Measurements from ENCODE around the gene GAS1.

Gene GAS1

DNA sequence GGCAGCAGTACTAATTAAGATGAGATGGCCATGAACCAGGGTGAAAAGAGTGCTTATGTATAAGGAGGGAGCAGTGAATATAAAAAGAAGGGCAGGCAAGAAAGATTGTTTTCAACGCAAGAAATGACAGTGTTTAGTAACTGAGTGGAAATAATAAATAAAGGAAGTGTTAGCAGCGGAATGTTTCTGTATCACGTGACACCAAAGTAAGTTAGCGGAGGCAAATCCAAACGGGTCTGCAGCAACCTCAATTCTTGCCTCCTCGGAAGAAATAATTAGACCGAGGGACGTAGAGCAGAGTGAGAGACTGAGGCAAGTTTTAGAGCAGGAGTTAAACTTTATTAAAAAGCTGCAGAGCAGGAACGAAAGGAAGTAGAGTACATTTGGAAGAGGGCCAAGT, 15.4 kb upstream of the GAS1 start:
- no peak for DNase-seq

DNA sequence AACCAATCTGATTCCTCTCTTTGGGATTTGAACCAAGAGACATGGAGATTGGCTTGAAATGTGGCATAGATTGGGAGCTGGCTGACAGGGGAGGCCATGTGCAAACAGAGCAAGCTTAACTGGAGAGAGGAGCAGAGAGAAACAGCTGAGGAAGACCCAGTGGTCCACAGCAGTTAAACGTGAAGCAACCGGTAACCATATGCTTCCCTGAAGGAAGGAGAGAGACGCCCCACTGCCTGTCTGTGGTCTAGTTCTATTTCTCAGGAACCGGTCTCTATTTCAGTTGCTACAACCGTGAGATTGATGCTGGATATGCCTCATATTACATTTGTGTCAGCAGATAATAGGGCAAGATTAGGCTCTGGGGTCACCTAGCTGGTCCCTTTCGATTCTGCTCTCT, 13.6 kb upstream of the GAS1 start:
- no peak for DNase-seq

DNA sequence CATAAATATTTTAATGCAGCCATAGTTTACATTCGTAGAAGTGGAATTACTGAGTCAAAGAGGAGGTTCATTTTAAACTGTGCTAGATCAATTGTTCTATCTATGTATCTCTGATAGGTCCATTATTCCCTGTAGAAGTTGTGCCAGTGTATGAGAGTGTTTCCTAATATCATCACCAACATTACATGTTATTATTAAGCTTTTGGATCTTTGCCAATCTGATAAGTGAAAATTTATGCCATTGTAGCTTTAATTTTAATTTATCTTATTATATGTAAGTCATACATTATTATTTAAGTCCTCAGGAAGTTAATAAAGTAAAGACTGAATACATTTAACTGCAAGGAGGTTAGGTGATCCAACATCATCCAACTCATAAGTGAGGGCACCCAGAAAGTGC, 10.9 kb upstream of the GAS1 start:
- no peak for DNase-seq

DNA sequence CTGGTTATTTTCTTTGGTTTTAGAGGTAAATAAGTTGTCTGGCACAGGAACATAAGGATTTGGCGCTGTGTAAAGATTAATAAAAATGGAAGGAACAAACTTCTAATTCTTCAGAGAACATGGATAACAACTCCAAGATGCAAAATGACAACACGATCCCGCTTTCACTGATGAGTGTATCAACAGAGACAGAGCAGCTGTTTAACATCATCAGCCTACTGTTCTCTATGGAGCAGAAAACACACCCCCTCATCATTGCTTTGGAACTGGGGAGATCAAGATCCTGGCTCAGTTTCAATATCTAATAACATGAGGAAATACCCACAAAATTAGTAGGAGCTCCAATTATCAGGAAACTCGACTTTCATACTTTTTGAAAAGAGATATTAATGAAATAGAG, 8.3 kb upstream of the GAS1 start:
- no peak for DNase-seq

DNA sequence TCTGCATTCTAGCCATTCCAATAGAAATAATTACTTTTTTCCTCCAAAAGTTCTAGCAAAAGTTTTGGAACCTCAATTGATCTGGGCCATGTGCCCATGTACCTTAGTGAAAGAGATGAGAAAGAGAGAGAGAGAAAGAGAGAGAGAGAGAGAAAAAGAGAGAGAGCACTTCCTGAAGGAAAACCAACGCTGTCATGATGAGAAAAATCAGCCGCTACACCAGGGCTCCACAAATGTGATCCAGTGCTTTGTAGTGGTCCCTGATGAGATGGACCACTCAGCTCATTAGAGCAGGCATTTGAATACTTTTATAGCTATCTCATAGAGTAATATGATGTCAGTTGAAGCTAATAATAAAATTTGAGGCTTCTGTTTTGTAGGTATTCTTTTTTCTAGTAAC, 7.7 kb upstream of the GAS1 start:
- DNase-seq, result no peak

DNA sequence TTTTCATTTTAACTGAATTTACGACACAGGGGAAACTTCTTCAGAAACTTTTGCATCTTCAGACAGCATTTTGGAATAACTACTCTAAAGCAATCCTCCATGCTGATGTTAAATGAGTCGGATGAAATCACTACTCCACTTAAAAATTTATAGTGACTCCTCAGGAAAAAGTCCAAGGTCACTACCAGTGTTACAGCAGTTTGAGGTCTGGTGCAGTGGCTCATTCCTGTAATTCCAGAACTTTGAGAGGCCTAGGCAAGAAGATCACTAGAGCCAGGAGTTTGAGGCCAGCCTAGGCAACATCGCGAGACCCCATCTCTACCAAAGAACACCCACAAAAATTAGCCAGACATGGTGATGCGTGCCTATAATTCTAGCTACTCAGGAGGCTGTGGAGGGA, 5.9 kb upstream of the GAS1 start:
- DNase-seq, result no peak

DNA sequence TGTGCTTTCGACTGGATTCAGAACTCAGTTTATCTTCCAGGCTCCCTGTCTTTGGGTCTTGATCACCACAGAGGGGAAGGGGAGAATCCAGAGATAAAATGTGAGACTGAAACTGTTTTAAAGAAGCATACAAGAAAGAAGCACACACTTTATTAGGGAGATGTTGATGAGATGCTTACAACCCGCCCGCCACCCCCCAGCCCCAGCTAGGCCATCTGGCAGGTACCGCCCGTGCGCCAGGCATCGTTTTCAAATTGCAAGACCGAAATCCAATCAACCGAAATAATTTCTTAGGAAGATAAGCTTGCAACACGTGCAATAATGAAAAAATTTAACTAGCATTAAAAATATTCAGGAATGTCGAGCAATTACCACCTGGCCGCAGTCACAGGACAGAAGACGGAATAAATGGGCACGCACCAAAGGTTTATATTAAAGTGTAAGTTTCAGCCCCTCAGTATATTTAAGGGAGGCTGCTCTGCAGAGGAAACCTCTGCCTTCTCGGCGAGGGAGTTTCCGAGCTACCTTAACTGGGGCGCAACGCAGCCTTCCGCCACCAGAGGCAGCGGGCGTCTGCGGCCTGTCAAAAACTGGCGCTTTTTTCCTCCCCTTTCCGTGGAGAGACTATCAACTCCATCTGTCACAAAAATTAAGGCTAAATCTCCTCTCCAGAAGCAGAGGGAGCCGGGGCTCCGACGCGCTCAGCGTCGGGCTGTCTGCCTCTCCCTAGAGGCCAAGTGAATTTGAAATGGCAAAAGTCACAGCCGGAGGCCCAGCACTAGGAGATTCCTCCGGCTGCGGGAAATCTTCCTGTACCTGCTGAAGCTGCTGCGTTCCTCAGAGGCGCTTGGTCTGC, 996 bp upstream of the GAS1 start:
- DNase-seq, result peak; percentile 95

DNA sequence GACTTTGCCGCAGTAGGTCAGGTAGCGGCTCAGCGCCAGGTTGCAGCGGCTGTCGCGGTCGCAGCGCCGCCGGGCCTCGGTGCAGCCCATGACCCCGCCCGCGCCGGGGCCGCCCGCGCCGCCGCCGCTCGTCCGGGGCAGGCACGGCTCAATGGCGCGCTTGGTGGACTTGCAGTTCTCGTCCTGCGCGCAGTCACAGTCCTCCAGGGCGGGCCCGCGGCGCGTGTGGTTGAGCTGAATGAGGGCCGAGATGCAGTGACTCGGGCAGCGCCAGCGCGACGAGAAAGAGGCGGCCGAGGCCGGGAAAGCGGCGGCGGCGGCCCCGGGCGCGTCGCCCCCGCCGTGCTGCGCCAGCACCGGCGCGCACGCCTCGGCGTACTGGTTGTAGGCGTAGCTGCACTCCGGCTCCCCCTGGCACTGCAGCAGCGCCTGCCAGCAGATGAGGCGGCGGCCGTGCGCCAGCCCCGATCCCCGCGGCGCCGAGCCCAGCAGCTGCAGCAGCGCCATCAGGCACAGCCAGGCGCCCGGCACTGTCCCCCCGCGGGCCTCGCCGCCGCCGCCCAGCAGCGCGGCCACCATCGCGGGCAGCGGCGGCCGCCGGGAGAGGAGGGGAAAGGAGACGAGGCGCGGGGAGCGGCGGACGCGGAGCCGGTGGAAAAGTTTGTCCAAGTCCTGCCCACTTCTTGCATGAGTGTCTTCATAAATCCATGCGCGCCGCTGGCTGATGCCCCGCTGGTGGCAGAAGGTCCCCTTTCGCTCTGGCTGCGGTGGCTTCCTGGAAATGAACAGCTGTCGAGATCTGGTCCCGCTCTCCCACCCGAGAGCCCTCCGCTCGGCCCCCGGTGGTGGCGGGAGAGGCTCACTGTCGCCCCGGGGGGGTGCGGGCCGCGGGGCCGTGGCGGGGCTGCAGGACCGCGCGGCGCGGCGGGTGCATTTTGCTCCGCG, 833 bp downstream of the GAS1 start:
- DNase-seq, result peak; percentile 80

DNA sequence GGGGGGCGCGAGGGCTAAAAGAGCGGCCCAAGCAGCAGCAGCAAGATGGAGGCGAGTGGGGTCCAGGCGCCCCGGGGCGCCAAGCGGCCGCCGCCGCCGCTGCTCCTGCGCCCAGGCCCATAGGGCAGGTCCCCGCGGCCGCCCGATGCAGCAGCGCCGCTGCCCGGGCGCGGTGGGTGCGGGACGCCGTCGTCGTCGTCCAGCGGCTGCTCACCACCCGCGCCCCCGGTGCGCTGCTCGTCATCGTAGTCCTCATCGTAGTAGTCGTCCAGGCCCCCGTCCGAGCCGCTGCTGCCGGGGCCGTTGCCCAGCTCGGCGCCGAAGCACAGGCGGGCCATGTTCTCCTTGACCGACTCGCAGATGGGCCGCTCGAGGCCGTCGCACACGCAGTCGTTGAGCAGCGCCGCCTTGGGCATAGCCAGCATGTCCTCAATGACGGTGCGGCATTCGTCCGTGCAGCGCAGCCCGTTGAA, 1.5 kb downstream of the GAS1 start:
- no peak for DNase-seq

DNA sequence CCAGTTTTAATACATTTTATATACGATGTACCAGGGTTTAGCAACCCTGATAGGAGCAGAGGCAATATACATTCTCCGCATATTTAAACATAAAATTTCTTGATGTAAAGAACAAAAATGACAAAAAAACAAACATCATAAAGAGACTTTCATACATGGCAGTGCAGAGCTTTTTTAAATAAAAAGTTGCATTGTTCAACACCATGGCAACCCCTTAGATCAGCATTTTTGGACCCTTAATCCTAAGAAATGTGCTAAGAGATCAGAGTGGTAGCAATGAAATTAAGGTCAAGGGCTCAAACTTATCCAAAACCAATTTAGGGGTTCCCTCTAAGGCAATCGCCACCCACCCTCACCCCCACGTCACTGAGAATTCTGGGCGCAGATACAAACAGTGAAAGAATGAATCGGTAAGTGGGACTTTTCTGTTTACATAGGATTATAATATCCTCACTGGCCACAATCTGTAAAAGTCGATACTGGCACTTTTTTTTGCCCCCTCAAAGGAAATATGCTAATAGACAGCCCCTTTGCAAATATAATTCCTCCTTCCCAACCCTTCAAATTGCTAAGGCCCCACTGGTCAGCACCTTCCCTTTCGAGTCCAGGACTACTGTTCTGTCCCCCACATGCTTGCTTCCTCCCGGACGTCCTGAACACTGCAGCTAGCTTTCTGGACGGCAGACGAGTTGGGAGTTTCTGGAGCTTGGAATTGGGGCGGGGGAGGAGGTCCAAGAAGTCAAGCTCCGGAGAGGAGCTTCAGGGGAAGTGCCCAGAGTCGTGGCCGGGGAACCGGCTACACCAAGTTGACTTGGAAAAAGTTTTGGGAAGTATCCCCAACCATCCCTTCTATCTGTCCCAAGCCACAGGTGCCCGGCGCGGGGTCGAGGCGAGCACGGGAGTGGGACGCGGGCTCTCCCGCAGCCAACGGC, 2.2 kb downstream of the GAS1 start:
- peak; percentile 57 for DNase-seq

DNA sequence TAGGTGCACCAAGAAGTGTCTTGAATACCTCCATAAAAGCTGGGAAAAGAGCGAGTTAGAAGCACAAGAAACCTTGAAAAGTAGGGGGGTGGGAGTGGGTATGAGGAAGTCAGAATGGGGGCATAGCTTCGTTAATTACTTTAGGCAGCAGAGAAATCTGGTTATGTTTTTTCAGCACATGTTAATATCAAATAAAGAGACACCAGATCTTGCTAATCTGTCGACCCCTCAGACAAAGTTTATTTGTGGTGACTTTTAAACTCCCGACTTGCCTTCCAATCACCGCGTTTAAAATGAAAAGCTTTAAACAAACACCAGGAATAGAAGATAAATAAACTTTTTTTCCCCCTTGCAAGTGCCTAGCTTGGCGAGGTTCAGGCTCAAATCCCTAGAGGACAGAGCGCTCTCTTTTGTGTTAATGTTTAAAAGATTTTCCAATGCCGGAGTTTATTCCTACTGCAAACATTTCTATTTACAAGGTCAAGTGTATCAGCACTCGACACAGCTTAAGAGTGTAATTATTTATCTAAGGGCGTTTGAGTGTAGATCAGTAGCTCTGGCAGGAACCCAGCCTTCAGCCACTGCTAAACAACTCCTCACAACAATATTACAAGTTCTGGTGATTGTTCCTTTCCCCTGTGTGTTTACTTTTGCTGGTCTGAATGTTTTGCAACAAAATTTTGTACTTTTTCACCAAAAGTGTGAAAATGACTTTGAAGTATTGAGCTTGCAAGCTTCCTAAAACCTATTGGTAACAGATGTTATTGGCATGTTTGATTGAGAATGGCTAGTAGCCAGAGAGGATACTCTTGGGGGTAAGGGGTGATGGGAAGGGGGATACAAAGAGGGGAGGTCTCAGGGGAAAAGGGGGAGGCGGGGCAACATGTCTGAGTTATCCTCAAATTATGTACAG, 3.8 kb downstream of the GAS1 start:
- DNase-seq, result peak; percentile 64

DNA sequence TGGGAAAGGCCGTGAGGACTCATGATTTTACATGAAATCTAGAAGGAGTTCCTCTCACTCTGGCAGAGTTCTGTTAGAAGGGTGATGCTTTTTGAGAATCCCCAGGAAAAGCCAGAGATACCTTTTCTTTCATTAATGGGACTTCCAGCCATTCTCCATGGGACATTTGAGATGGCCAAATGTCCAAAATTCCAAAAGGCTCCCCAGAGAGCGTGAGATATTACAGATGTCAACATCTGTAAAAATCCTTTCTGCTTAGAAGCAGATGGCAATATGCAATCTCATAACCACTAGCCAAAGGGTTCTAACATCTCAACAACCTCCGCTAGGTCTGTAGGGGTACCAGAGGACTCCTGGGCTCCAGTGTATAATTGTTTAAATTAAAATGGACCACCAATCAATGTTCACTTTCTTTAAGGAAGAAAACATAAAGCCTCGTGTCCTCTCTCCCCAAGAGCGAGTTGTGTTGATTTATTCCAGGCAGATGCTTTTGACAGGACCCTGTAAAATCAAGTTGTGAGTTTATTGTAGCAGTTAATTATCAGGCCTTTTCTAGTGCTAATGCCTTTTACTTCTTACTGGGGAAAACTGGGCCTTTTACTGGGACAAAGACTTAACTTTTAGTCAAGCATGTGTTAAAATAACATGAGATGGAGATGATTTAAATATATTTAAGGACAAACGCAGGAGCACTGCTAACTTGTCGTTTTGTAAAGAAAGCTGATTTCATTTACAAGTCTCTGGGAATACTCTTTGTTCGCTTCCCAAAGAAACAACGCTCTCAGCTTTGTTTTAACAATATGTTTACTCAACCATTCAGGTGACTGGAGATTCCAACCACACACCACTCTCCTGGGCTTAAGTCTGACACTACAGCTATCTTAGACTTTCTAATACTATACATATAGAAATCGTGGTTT, 4.8 kb downstream of the GAS1 start:
- DNase-seq, result no peak

DNA sequence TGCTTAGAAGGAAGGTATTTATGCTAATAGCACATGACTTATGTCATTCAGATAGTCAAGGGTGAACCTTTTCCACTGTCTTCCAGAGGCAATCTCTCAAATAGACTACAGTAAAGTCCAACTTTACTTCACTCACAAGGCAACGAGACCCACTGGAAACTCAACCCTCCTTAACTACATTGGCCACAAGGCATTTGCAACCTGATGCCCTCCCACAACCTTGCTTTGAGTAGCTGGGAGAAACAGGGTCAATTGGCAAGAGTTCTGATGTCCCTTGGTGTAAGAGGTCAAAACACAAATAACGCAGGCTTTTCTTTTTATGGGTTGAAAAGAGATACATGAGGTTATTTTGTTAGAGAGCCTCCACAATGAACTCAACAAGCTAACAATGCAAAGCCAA, 6.1 kb downstream of the GAS1 start:
- no peak for DNase-seq

DNA sequence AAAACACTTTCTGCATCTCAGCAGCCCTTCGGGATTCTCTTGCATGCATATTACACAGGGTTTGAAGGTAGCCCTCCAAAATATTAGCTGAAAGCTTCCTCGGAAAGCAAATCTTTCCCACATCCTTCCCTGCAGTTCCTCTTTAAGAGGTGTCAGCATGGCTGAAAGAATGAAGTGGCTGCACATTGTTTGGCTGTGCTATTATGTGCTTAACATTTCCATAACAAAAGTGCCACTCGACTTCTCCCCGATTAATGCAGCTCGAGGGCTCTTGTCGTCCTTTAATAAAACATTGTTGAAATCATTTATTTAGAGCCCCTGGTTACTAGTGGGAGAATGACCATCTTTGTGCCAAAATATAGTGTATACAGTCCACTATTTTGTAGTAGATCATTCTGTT, 6.5 kb downstream of the GAS1 start:
- no peak for DNase-seq

DNA sequence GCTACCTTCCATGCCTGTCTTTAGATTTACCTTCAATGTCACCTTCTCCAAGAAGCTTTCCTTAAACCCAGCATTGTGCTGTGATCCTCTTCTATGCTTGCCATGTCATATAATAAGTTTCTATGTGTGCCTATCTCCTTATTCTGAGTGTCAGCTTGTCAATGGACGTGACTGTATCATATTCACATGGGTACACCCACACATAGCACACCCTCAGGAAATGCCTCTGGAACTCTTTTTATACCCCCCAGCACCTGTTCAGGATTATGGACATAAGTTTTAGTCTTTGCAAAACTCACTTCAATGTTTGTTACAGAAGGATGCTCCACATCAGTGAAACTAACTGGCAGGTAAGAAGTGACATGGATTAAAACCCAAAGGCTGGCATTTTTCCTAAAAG, 7.4 kb downstream of the GAS1 start:
- DNase-seq, result no peak

DNA sequence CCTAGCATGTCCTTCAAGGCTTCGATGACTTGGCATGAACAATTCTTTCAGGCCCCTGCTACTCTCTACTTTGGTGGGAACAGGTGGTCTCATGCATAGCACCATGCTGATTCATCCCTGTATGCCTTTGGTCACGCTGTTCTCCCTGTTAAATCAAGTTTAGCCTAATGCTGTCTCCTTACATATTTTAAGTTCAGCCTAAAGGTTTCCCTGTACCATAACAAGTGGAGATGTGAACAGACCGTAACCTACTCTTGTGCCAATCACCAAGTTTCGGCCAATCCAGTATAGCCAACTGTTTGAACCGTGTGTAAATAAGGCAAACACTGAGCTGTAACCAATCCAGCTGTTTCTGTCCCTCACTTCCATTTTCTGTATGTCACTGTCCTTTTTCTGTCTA, 8.0 kb downstream of the GAS1 start:
- no peak for DNase-seq

DNA sequence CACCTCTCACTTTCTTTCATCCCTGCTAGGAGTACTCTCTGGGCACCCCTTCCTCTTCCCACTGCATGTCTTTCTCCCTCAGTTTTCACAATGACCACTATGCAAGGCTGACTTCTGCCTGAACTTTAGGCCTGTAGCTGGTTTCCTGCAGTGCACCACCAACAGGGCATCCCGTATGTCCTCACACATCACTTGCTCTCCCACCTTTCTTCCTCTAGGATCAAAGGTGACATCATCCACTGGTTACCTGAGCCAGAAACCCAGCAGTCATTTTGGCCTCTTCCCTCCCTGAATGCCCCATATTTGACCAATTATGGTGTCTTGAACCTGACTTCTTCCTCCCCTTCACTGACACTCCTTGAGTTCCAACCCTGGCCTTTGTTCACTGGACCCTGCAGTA, 8.5 kb downstream of the GAS1 start:
- DNase-seq, result no peak

DNA sequence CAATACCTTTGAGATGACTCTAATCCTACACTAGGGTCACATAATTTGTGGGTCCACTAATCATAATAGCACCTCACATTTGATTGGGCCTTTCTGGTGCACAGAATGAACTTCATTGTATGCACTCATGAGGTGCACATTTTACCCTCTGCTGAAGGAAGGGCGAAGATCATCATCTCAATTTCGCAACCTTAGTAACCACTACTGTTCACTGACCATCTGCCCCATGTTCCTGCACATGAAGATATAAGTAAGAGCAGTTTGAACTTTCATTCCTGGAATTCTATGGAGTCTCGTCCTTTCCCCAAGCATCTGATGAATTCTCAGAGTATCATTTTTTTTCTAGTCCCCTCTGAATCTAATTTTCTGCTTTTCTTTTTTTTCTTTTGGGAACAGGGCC, 21.2 kb downstream of the GAS1 start:
- DNase-seq, result no peak

DNA sequence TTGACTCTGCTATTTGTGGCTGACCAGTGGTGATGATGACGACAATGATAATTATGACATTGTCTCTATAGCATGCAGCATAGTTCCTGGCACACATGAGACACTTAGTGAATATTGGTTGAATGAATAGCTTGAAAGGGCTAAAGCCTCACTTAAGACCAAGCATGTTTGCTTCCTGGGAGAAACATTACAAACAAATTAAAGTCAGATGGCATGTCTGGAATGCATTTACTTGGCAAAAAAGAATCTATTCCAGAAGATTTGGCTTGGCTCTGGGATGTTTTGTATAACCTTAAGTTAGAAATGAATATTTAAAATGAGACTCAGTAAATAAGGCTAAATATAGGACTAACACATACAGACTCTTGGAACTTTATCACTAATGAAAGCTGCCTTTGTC, 21.6 kb downstream of the GAS1 start:
- no peak for DNase-seq

DNA sequence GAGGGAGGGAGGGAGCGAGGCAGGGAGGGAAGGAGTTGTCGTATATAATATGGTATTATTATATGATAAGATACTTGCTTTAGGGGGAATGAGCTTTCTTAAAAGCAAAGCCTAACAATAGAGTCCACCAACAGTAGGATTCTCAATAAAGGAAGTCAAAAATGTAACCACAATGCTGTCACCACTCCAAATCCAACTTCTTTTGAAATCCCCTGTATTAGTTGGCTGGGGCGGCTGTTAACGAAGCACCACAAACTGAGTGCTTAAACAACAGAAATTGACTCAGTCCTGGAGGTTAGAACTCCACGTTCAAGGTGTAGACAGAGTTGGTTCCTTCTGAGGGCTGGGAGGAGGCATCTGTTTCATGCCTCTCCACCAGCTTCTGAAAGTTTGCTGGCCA, 23.1 kb downstream of the GAS1 start:
- DNase-seq, result no peak

Data from right hindlimb (tissue), 1 donor.